PFSK-1 (cell line): ENCODE results near the gene FAM177B.

Experiments used
- FOXP2 ChIP-seq: optimal IDR thresholded peaks from 2 replicates; pipeline ENCODE3; 2011; ENCODE audit warnings: borderline replicate concordance, control low read depth, inconsistent platforms; ENCODE audit not compliant: insufficient read depth; ENCODE audit errors: extremely low read length, extremely low read depth
- POLR2AphosphoS5 ChIP-seq: IDR thresholded peaks from 2 replicates; pipeline ENCODE4 v1.6.1; 2012; ENCODE audit warnings: low read depth, mild to moderate bottlenecking, control low read depth, low read length, moderate library complexity
- SIN3A ChIP-seq: IDR thresholded peaks from 2 replicates; pipeline ENCODE4 v1.6.1; 2012; ENCODE audit warnings: mild to moderate bottlenecking, low read length, moderate library complexity, borderline replicate concordance; ENCODE audit not compliant: insufficient read depth
- TAF1 ChIP-seq: IDR thresholded peaks from 2 replicates; pipeline ENCODE4 v1.6.1; 2012; ENCODE audit warnings: low read length, control low read depth, borderline replicate concordance; ENCODE audit not compliant: insufficient read depth
- TF ChIP-seq, protein P1 (sequence below), 2 experiments: IDR thresholded peaks; 2 replicates each; pipeline versions ENCODE4 v1.6.1 to v1.8.0; 2011 to 2012; ENCODE audit warnings: low read depth in 2 of 2, low read length in 2 of 2, control low read depth in 1 of 2, inconsistent platforms in 1 of 2, mild to moderate bottlenecking in 1 of 2, moderate library complexity in 1 of 2; ENCODE audit not compliant: insufficient read depth in 1 of 2

FAM177B gene

GRCh38 chr1:222754366-222755139 lies 17.6 kb downstream of the FAM177B start:
- TF ChIP-seq SIN3A (no peak), FOXP2 (no peak), POLR2AphosphoS5 (no peak), TAF1 (no peak)
- TF ChIP-seq, protein P1, sequence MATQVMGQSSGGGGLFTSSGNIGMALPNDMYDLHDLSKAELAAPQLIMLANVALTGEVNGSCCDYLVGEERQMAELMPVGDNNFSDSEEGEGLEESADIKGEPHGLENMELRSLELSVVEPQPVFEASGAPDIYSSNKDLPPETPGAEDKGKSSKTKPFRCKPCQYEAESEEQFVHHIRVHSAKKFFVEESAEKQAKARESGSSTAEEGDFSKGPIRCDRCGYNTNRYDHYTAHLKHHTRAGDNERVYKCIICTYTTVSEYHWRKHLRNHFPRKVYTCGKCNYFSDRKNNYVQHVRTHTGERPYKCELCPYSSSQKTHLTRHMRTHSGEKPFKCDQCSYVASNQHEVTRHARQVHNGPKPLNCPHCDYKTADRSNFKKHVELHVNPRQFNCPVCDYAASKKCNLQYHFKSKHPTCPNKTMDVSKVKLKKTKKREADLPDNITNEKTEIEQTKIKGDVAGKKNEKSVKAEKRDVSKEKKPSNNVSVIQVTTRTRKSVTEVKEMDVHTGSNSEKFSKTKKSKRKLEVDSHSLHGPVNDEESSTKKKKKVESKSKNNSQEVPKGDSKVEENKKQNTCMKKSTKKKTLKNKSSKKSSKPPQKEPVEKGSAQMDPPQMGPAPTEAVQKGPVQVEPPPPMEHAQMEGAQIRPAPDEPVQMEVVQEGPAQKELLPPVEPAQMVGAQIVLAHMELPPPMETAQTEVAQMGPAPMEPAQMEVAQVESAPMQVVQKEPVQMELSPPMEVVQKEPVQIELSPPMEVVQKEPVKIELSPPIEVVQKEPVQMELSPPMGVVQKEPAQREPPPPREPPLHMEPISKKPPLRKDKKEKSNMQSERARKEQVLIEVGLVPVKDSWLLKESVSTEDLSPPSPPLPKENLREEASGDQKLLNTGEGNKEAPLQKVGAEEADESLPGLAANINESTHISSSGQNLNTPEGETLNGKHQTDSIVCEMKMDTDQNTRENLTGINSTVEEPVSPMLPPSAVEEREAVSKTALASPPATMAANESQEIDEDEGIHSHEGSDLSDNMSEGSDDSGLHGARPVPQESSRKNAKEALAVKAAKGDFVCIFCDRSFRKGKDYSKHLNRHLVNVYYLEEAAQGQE (IDR thresholded peaks at IDR 0.05; ENCODE audit: insufficient read depth in 1 of 2, low read depth in 2 of 2, low read length in 2 of 2) = no peak

DNA sequence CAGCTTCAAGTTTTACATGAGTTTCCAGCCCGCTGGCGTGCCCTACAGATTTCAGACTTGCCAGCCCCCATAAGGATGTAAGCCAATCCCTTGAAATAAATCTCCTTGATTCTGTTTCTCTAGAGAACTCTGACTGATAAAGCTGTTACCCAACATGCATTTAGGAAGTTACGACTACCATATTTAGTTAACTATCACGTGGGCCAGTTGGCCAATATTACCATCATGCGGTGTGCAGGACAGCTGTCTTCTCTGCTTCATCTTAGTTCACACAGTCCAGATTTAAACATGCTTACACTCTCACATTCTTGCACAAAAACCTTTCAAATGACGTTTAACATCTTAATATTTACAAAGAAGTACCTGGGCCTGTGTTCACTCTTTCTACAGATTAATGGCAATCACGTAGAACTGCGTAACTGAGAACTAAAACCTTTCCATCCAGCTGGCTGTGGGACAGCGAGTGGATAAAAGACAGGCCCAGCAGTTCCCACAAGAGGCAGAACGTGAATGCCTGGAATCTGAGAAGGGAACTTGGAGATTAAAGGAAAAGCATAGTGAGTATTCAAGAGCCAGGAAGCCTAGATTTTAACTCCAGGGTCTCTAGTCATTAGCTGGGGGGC lies 20.8 kb downstream of the FAM177B start:
- TF ChIP-seq SIN3A (no peak), FOXP2 (no peak), POLR2AphosphoS5 (no peak), TAF1 (no peak)
- TF ChIP-seq, protein P1 (IDR thresholded peaks at IDR 0.05; ENCODE audit: insufficient read depth in 1 of 2, low read depth in 2 of 2, low read length in 2 of 2) = no peak

- TF ChIP-seq SIN3A (no peak), POLR2AphosphoS5 (no peak), TAF1 (no peak), FOXP2 (no peak)
- TF ChIP-seq, protein P1 (IDR thresholded peaks at IDR 0.05; ENCODE audit: insufficient read depth in 1 of 2, low read depth in 2 of 2, low read length in 2 of 2) = no peak
Measured at GRCh38 chr1:222759451-222760035, 22.5 kb downstream of the FAM177B start.

DNA sequence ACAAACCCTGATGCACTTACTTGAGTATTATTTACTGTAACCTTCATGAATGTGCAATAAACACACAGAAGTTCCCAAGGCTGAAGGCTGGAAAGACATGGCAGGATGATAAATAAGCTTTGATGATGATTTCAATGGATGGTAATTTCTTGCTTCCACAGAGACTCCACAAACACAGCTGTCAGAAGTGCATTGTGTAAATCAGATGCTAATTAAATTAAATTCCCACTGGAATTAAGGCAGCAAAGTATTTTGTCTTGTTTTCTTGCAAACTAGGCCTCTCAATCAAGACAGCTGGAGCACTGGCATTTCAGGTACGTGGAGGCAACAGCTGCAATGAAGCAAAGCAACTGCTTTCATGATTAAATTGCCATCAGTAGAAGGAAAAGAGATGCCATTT lies 24.1 kb downstream of the FAM177B start:
- no peak for TF ChIP-seq SIN3A
- no peak for TF ChIP-seq FOXP2
- TF ChIP-seq, protein P1 (IDR thresholded peaks at IDR 0.05; ENCODE audit: insufficient read depth in 1 of 2, low read depth in 2 of 2, low read length in 2 of 2) = no peak
- TF ChIP-seq TAF1 = no peak
- no peak for TF ChIP-seq POLR2AphosphoS5
